OCI-LY1 (cell line): ENCODE results near the gene SFTA2.

Experiments
- H2AFZ ChIP-seq: fragments of 200-600 bp; sonication (generic), shearing (Covaris generic); 2 replicates; pipeline ENCODE4 v1.6.0; 2014; ENCODE audit warnings: antibody characterized with exemption, mild to moderate bottlenecking, low read length
- H3F3A ChIP-seq: fragments of 200-600 bp; sonication (generic), shearing (Covaris generic); 2 replicates; pipeline ENCODE4 v1.6.0; 2014; ENCODE audit warnings: mild to moderate bottlenecking, antibody characterized with exemption, low read length, moderate library complexity; ENCODE audit not compliant: insufficient read depth
- H3K27ac ChIP-seq: fragments of 200-600 bp; sonication (generic); 2 replicates; pipeline ENCODE4 v1.5.1; 2014; ENCODE audit warnings: low read length, mixed run types, mild to moderate bottlenecking, low read depth; ENCODE audit not compliant: poor library complexity, severe bottlenecking
- H3K27me3 ChIP-seq: fragments of 200-600 bp; sonication (generic); 2 replicates; pipeline ENCODE4 v1.6.0; 2014; ENCODE audit warnings: antibody characterized with exemption, mild to moderate bottlenecking, low read length, moderate library complexity; ENCODE audit not compliant: insufficient read depth
- H3K36me3 ChIP-seq: fragments of 200-600 bp; sonication (generic); 2 replicates; pipeline ENCODE4 v1.6.1; 2014; ENCODE audit warnings: mild to moderate bottlenecking, antibody characterized with exemption, low read length, moderate library complexity, mixed read lengths; ENCODE audit not compliant: insufficient read depth
- H3K4me1 ChIP-seq: fragments of 200-600 bp; sonication (generic); 2 replicates; pipeline ENCODE4 v1.5.1; 2014; ENCODE audit warnings: mild to moderate bottlenecking, low read length, moderate library complexity; ENCODE audit not compliant: insufficient read depth, severe bottlenecking
- H3K4me2 ChIP-seq: fragments of 200-600 bp; sonication (generic), shearing (Covaris generic); 2 replicates; pipeline ENCODE4 v1.6.1; 2014; ENCODE audit warnings: low read length
- H3K4me3 ChIP-seq: fragments of 200-600 bp; sonication (generic); 2 replicates; pipeline ENCODE4 v1.5.1; 2014; ENCODE audit warnings: low read length, low read depth, mild to moderate bottlenecking, mixed read lengths; ENCODE audit not compliant: poor library complexity, severe bottlenecking
- H3K79me2 ChIP-seq: fragments of 200-600 bp; shearing (Covaris generic); 2 replicates; pipeline ENCODE4 v1.6.1; 2016; ENCODE audit warnings: mixed run types, low read length, mixed read lengths; ENCODE audit not compliant: insufficient read depth
- H3K9ac ChIP-seq: fragments of 200-600 bp; sonication (generic), shearing (Covaris generic); 2 replicates; pipeline ENCODE4 v1.6.1; 2014; ENCODE audit warnings: mild to moderate bottlenecking, low read length, mixed read lengths
- H3K9me2 ChIP-seq: fragments of 200-600 bp; sonication (generic), shearing (Covaris generic); 2 replicates; pipeline ENCODE4 v1.6.1; 2014; ENCODE audit warnings: low read depth, mild to moderate bottlenecking, low read length, mixed read lengths
- H3K9me3 ChIP-seq: fragments of 200-600 bp; shearing (Covaris generic); 2 replicates; pipeline ENCODE4 v1.6.1; 2014; ENCODE audit warnings: low read length, mixed read lengths
- H4K20me1 ChIP-seq: fragments of 200-600 bp; sonication (generic), shearing (Covaris generic); 2 replicates; pipeline ENCODE4 v1.6.0; 2016; ENCODE audit warnings: mild to moderate bottlenecking, low read length; ENCODE audit not compliant: insufficient read depth
- CTCF ChIP-seq: fragments of 200-600 bp; sonication (generic), shearing (Covaris generic); IDR thresholded peaks from 2 replicates; pipeline ENCODE4 v1.5.1; 2017; ENCODE audit warnings: mild to moderate bottlenecking, antibody characterized with exemption, low read length, moderate library complexity, mixed read lengths
- EZH2 ChIP-seq: fragments of 200-600 bp; sonication (generic), shearing (Covaris generic); IDR thresholded peaks from 2 replicates; pipeline ENCODE4 v1.8.0; 2017; ENCODE audit warnings: borderline replicate concordance, mixed run types, mild to moderate bottlenecking, antibody characterized with exemption, low read length, moderate library complexity, mixed read lengths

Gene SFTA2

DNA sequence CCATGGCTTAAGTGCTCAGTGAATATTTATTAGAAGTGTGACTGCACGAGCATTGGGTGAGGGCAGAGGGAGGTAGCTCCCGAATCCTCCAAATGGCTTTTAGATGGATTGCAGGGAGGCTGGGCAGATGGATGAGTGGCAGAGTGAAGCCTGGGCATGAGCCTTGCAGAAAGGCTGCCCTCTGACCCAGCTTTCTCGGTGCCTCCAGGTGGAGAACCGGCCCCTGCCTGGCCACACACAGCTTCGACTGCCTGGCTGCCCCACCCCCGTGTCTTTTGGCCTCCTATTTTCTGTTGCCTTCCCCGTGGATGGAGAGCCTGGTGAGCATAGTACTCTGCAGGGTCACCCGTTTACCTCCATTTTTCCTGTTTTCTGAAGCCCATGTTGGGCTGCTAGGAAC is 14.5 kb downstream of the SFTA2 start:
- H3K4me2 ChIP-seq: no peak overlapping the region
- H2AFZ ChIP-seq: no peak overlapping the region
- H3K9me2 ChIP-seq: no peaks in the 10 kb centered on the region
- H3K9ac ChIP-seq: no peak overlapping the region
- H3F3A ChIP-seq: no peaks in the 10 kb centered on the region
- no peaks in the 10 kb centered on the region for H4K20me1 ChIP-seq
- H3K4me1 ChIP-seq: peaks cover 23% of the 10 kb centered on the region
- TF ChIP-seq CTCF: no peak
- no peak for TF ChIP-seq EZH2
- no peaks in the 10 kb centered on the region for H3K9me3 ChIP-seq
- no peaks in the 10 kb centered on the region for H3K27me3 ChIP-seq
- H3K27ac ChIP-seq: no peak overlapping the region
- no peaks in the 10 kb centered on the region for H3K79me2 ChIP-seq
- H3K4me3 ChIP-seq: no peak overlapping the region
- H3K36me3 ChIP-seq: peaks cover 70% of the 10 kb centered on the region

DNA sequence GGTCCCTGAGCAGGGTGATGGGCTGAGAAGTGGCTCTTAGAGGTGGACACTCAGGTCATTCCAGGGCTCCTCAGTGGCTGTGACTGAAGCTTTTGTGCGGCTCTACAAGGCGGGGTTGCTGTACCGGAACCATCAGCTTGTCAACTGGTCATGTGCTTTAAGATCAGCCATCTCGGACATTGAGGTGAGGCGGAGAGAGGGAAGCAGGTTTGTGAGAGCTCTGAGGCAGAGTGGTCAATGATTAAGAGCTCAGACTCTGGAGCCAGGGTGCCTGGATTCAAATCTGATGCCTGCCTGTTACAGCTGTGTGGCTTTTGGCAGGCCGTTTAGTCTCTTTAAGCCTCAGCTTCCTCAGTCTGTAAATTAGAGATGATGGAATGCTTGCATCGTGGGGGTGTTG is 14.9 kb downstream of the SFTA2 start:
- H3K4me1 ChIP-seq: peaks cover 23% of the 10 kb centered on the region
- no peak for TF ChIP-seq CTCF
- TF ChIP-seq EZH2: no peak
- peaks cover 65% of the 10 kb centered on the region for H3K36me3 ChIP-seq
- no peak overlapping the region for H3K4me2 ChIP-seq
- H3K4me3 ChIP-seq: no peak overlapping the region
- H2AFZ ChIP-seq: no peak overlapping the region
- H3K79me2 ChIP-seq: no peaks in the 10 kb centered on the region
- no peaks in the 10 kb centered on the region for H3F3A ChIP-seq
- no peaks in the 10 kb centered on the region for H3K9me3 ChIP-seq
- H3K27ac ChIP-seq: no peak overlapping the region
- no peaks in the 10 kb centered on the region for H3K9me2 ChIP-seq
- H4K20me1 ChIP-seq: no peaks in the 10 kb centered on the region
- no peak overlapping the region for H3K9ac ChIP-seq
- H3K27me3 ChIP-seq: no peaks in the 10 kb centered on the region

DNA sequence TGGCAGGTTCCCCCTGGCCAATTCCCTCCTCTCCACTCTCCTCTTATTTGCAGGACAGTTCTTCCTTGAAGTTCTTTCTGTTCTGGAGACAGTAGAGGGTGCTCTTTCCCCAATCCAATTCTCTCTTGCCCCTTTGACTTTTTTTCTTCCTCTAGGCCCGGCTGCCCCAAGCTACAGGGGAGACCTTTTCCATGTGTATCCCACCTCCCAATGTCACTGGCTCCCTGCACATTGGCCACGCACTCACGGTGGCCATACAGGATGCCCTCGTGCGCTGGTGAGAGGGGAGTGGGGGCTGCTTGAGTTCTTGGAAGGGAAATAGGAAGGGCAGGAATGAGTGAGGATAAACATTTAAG is 16.4 kb downstream of the SFTA2 start:
- peak; percentile 65 for TF ChIP-seq CTCF
- no peak for TF ChIP-seq EZH2
- Histone ChIP-seq H3K4me1 (peaks cover 23% of the 10 kb centered on the region), H3K27ac (no peak overlapping the region), H3K36me3 (peaks cover 51% of the 10 kb centered on the region), H3F3A (no peaks in the 10 kb centered on the region), H3K4me2 (peak overlapping the region; percentile 95), H4K20me1 (no peaks in the 10 kb centered on the region), H3K27me3 (no peaks in the 10 kb centered on the region), H3K9ac (peak overlapping the region; percentile 83), H3K4me3 (peak overlapping the region; percentile 87), H3K9me2 (no peaks in the 10 kb centered on the region), H3K79me2 (no peaks in the 10 kb centered on the region), H2AFZ (no peak overlapping the region), H3K9me3 (no peaks in the 10 kb centered on the region)
